Liver (tissue), 9 donors: ENCODE results near the gene B4GALT1. TPM values are rescaled to one million over a fixed set of nuclear protein-coding genes. Genes with fewer than 3 reads are reported as not detected.

Experiments
- DNase-seq: peaks from one replicate; pipeline ENCODE4 v3.0.0-alpha.2; 2017; ENCODE audit warnings: low spot score
- H3K27ac ChIP-seq, 2 donors: one replicate each; pipeline ENCODE4 v1.7.0; 2013; ENCODE audit warnings: inconsistent platforms in 2 of 2, low read length in 2 of 2, control low read depth in 1 of 2, low read depth in 1 of 2, mild to moderate bottlenecking in 1 of 2
- H3K27me3 ChIP-seq, 4 donors: one replicate each; pipeline versions ENCODE4 v1.6.1 to v1.7.0; 2013; ENCODE audit warnings: low read length in 3 of 4, inconsistent platforms in 1 of 4, mild to moderate bottlenecking in 1 of 4, moderate library complexity in 1 of 4; ENCODE audit not compliant: control insufficient read depth in 4 of 4, insufficient read depth in 4 of 4
- H3K36me3 ChIP-seq, 4 donors: one replicate each; pipeline versions ENCODE4 v1.6.1 to v1.7.0; 2013; ENCODE audit warnings: low read length in 3 of 4, mild to moderate bottlenecking in 3 of 4, low read depth in 1 of 4, moderate library complexity in 1 of 4; ENCODE audit not compliant: control insufficient read depth in 4 of 4, insufficient read depth in 3 of 4
- H3K4me1 ChIP-seq, 4 donors: one replicate each; pipeline versions ENCODE4 v1.6.1 to v1.7.0; 2013; ENCODE audit warnings: low read length in 3 of 4, mild to moderate bottlenecking in 3 of 4, moderate library complexity in 1 of 4; ENCODE audit not compliant: control insufficient read depth in 4 of 4, insufficient read depth in 4 of 4
- H3K4me3 ChIP-seq, 3 donors: one replicate each; pipeline versions ENCODE4 v1.6.1 to v1.7.0; 2013; ENCODE audit warnings: low read length in 3 of 3, control low read depth in 1 of 3, low read depth in 1 of 3, mild to moderate bottlenecking in 1 of 3
- H3K9ac ChIP-seq, 2 donors: one replicate each; pipeline ENCODE4 v1.7.0; 2013; ENCODE audit warnings: low read length in 2 of 2, mild to moderate bottlenecking in 2 of 2, moderate library complexity in 2 of 2, control low read depth in 1 of 2, low read depth in 1 of 2
- H3K9me3 ChIP-seq, 4 donors: one replicate each; pipeline versions ENCODE4 v1.6.1 to v1.7.0; 2013; ENCODE audit warnings: low read length in 3 of 4; ENCODE audit not compliant: control insufficient read depth in 4 of 4
- EGR1 ChIP-seq, 2 donors: IDR thresholded peaks; 2 replicates each; pipeline ENCODE4 v1.6.1; 2016 to 2018; ENCODE audit warnings: antibody characterized with exemption in 2 of 2, low read depth in 2 of 2
- FOXA1 ChIP-seq: IDR thresholded peaks from 2 replicates; pipeline ENCODE4 v1.6.1; 2016; ENCODE audit warnings: antibody characterized with exemption
- FOXA2 ChIP-seq: IDR thresholded peaks from 2 replicates; pipeline ENCODE4 v1.6.1; 2016; ENCODE audit warnings: antibody characterized with exemption
- GABPA ChIP-seq, 2 donors: IDR thresholded peaks in 1 of 2; conservative IDR thresholded peaks in 1 of 2; 2 replicates each; pipeline ENCODE4 v1.6.1; 2016; ENCODE audit warnings: antibody characterized with exemption in 2 of 2, mild to moderate bottlenecking in 1 of 2, moderate library complexity in 1 of 2
- HNF4A ChIP-seq, 2 donors: conservative IDR thresholded peaks; 2 replicates each; pipeline ENCODE4 v1.6.1; 2016; ENCODE audit warnings: antibody characterized with exemption in 2 of 2, mild to moderate bottlenecking in 2 of 2
- HNF4G ChIP-seq: IDR thresholded peaks from 2 replicates; pipeline ENCODE4 v1.6.1; 2016; ENCODE audit warnings: antibody characterized with exemption
- JUND ChIP-seq, 2 donors: IDR thresholded peaks; 2 replicates each; pipeline ENCODE4 v1.6.1; 2016; ENCODE audit warnings: antibody characterized with exemption in 2 of 2
- NR2F2 ChIP-seq: IDR thresholded peaks from 2 replicates; pipeline ENCODE4 v1.6.1; 2016; ENCODE audit warnings: antibody characterized with exemption
- RAD21 ChIP-seq, 2 donors: IDR thresholded peaks; 2 replicates each; pipeline ENCODE4 v1.6.1; 2016; ENCODE audit warnings: antibody characterized with exemption in 2 of 2, mild to moderate bottlenecking in 2 of 2
- RXRA ChIP-seq, 2 donors: IDR thresholded peaks; 2 replicates each; pipeline ENCODE4 v1.6.1; 2017 to 2018; ENCODE audit warnings: antibody characterized with exemption in 2 of 2, mild to moderate bottlenecking in 1 of 2
- TAF1 ChIP-seq: conservative IDR thresholded peaks from 2 replicates; pipeline ENCODE4 v1.6.1; 2016; ENCODE audit warnings: antibody characterized with exemption, mild to moderate bottlenecking
- YY1 ChIP-seq: IDR thresholded peaks from 2 replicates; pipeline ENCODE4 v1.6.1; 2016; ENCODE audit warnings: antibody characterized with exemption, mild to moderate bottlenecking
- WGBS: extraction: QIAGEN DNeasy Blood & Tissue Kit; methylation state at CpG from one replicate; pipeline ENCODE4 v1.1.7; 2013; 5-methylcytosine and 5-hydroxymethylcytosine counted together
- polyA plus RNA-seq, 2 donors: library from polyadenylated mRNA; stranded (reverse) in 1 of 2; unstranded in 1 of 2; fragments of 200-250 nt in 1 of 2; fragments of >200 nt in 1 of 2; fragmentation: Nextera tagmentation in 1 of 2; extraction: Ambion mirVana in 1 of 2; gene quantifications; one replicate each; pipeline versions ENCODE4 v1.2.1 to v1.2.3, GENCODE V29; 2013 to 2015
- total RNA-seq, 2 donors: library from RNA; depleted of rRNA; stranded (reverse); fragments of >200 nt; gene quantifications; one replicate each; pipeline ENCODE4 v1.2.3, GENCODE V29; 2014
- TF ChIP-seq, protein P1 (sequence below): fragments of 150-350 bp; IDR thresholded peaks from 2 replicates; pipeline ENCODE4 v1.5.1; 2017; ENCODE audit warnings: improper control_type of control experiment, low read depth, low read length; ENCODE audit not compliant: missing input control
- TF ChIP-seq, protein P2 (sequence below): IDR thresholded peaks from 2 replicates; pipeline ENCODE4 v1.6.1; 2016; ENCODE audit warnings: antibody characterized with exemption, mild to moderate bottlenecking
- TF ChIP-seq, protein P3 (sequence below): IDR thresholded peaks from 2 replicates; pipeline ENCODE4 v1.6.1; 2016; ENCODE audit warnings: antibody characterized with exemption
- donor health status: healthy.
- donor health status: healthy.
- donor health status: healthy.
- donor health status: healthy.
- donor health status: healthy.

B4GALT1 gene
- total and polyA plus RNA-seq, 4 donors: 25.9 to 59.8 (median 42.7) TPM

DNA sequence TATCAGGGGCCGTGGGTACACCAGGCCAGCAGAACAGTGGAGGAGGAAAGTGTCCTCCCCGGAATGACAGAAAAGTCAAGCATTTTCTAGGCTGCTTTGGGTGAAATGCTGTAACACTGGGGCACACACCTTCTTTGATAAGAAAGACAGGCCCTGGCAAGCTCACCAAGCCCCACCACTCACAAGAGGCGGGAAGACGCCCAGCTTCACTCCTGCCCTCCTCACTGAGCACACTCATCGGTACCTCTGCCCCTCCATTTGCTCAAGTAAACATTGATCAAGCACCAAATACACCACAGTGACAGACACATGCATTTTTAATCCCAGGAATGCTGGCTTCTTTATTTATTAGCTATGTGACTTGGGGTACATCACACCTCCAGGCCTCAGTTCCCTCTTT lies 43.1 kb downstream of the B4GALT1 start (continued):
- TF ChIP-seq, protein P1, sequence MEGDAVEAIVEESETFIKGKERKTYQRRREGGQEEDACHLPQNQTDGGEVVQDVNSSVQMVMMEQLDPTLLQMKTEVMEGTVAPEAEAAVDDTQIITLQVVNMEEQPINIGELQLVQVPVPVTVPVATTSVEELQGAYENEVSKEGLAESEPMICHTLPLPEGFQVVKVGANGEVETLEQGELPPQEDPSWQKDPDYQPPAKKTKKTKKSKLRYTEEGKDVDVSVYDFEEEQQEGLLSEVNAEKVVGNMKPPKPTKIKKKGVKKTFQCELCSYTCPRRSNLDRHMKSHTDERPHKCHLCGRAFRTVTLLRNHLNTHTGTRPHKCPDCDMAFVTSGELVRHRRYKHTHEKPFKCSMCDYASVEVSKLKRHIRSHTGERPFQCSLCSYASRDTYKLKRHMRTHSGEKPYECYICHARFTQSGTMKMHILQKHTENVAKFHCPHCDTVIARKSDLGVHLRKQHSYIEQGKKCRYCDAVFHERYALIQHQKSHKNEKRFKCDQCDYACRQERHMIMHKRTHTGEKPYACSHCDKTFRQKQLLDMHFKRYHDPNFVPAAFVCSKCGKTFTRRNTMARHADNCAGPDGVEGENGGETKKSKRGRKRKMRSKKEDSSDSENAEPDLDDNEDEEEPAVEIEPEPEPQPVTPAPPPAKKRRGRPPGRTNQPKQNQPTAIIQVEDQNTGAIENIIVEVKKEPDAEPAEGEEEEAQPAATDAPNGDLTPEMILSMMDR: no peak
- TF ChIP-seq HNF4A (conservative IDR thresholded peaks at IDR 0.05): no peak

DNA sequence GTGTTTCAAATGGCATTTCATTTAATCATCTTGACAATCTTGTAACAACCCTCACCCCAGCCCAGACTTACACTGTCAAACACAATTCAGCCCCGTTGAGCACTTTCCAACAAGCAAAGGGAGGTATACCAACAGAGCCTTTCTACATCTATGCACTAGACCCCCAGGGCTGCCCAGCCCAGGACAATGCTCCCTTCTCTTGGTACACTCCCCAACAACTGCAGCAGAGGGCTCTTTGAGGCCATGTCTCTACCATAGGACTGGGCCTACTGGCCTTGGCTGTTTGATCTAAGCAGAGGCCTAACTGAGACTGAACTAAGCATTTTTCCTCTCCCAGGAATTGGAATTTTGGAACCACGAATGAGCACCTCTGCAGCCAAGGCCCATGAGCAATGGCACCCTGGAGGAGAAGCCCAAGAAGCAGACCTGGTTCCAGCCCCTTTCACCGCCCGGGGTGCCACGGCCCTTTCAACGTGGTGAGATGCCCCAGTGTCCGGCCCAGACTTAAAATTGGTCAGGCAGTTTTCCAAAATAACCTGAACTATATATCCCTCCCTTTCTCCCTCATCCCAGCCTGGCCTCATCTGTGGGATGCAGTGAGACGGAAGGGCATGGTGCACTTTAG lies 43.6 kb downstream of the B4GALT1 start:
- Histone ChIP-seq H3K27ac (no peak overlapping the region), H3K27me3 (no peaks in the 10 kb centered on the region), H3K9me3 (no peaks in the 10 kb centered on the region), H3K9ac (no peak overlapping the region), H3K36me3 (peaks cover 8 to 61% (median 44%) of the 10 kb centered on the region in 4 donors), H3K4me3 (no peak overlapping the region), H3K4me1 (peaks cover 0 to 1% (median 0%) of the 10 kb centered on the region in 4 donors)
- DNase-seq: no peak
- TF ChIP-seq RAD21 (IDR thresholded peaks at IDR 0.05): peak in 1 of 2 donors; percentile 19
- TF ChIP-seq EGR1 (IDR thresholded peaks at IDR 0.05; ENCODE audit: low read depth in 2 of 2): no peak
- 95% methylated on average over 8 of the region's 8 CpGs for WGBS

DNA sequence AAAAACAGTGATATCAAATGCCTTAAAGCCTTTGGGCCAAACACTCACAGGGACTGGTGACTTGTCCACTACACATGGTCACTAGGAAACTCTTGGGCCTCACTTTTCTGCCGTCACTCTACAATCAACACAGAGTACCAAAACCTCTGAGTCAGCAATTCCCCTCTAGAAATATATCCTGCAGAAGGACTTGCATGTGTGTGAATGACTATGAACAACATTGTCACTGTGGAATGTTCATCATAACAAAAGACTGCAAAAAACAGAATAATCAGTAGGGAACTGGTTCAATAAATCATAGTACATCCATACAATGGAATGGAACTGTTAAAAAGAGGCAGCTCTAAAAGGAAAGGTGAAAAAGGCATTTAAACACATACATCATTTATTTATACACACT lies 46.5 kb downstream of the B4GALT1 start:
- Histone ChIP-seq H3K9ac (no peak overlapping the region), H3K27me3 (no peaks in the 10 kb centered on the region), H3K9me3 (no peaks in the 10 kb centered on the region), H3K4me3 (no peak overlapping the region), H3K4me1 (no peaks in the 10 kb centered on the region), H3K36me3 (peaks cover 8 to 51% (median 38%) of the 10 kb centered on the region in 4 donors), H3K27ac (no peak overlapping the region)
- TF ChIP-seq GABPA (IDR thresholded peaks at IDR 0.05 in 1 of 2, conservative IDR thresholded peaks at IDR 0.05 in 1 of 2): no peak
- TF ChIP-seq, protein P1: no peak
- TF ChIP-seq HNF4G: no peak
- TF ChIP-seq JUND (IDR thresholded peaks at IDR 0.05): no peak
- no peak for TF ChIP-seq TAF1
- no peak for DNase-seq
- 75% methylated on average over 1 of the region's 1 CpG for WGBS

DNA sequence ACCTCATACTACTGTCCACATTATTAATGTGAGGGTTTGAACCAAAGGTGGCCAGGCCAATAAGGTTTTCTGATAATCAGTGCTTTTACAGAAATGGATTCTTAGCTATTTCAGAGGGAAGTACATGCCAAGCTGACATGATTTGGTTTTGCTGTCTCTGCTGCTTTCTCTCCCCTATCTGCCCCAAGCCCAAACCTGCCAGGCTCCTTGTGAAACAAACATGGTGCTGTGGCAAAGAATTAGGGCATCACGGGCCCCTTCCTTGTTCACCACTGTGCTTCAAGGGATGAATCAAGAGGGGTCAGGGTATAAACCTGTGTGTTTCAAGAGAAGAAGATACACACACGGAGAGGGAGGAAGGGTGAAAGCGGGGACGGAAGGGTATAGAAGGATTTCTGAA lies 49.3 kb downstream of the B4GALT1 start:
- 96% methylated on average over 4 of the region's 4 CpGs for WGBS
- Histone ChIP-seq H3K36me3 (peaks cover 13 to 62% (median 51%) of the 10 kb centered on the region in 4 donors), H3K27me3 (no peaks in the 10 kb centered on the region), H3K9ac (no peak overlapping the region), H3K27ac (no peak overlapping the region), H3K4me1 (no peaks in the 10 kb centered on the region), H3K4me3 (no peak overlapping the region), H3K9me3 (no peaks in the 10 kb centered on the region)
- TF ChIP-seq GABPA (IDR thresholded peaks at IDR 0.05 in 1 of 2, conservative IDR thresholded peaks at IDR 0.05 in 1 of 2) (no peak), JUND (IDR thresholded peaks at IDR 0.05) (no peak), FOXA2 (no peak), FOXA1 (no peak), RXRA (IDR thresholded peaks at IDR 0.05) (no peak), RAD21 (IDR thresholded peaks at IDR 0.05) (no peak), EGR1 (IDR thresholded peaks at IDR 0.05; ENCODE audit: low read depth in 2 of 2) (no peak), YY1 (no peak), TAF1 (no peak), NR2F2 (no peak), HNF4G (no peak)
- TF ChIP-seq, protein P2, sequence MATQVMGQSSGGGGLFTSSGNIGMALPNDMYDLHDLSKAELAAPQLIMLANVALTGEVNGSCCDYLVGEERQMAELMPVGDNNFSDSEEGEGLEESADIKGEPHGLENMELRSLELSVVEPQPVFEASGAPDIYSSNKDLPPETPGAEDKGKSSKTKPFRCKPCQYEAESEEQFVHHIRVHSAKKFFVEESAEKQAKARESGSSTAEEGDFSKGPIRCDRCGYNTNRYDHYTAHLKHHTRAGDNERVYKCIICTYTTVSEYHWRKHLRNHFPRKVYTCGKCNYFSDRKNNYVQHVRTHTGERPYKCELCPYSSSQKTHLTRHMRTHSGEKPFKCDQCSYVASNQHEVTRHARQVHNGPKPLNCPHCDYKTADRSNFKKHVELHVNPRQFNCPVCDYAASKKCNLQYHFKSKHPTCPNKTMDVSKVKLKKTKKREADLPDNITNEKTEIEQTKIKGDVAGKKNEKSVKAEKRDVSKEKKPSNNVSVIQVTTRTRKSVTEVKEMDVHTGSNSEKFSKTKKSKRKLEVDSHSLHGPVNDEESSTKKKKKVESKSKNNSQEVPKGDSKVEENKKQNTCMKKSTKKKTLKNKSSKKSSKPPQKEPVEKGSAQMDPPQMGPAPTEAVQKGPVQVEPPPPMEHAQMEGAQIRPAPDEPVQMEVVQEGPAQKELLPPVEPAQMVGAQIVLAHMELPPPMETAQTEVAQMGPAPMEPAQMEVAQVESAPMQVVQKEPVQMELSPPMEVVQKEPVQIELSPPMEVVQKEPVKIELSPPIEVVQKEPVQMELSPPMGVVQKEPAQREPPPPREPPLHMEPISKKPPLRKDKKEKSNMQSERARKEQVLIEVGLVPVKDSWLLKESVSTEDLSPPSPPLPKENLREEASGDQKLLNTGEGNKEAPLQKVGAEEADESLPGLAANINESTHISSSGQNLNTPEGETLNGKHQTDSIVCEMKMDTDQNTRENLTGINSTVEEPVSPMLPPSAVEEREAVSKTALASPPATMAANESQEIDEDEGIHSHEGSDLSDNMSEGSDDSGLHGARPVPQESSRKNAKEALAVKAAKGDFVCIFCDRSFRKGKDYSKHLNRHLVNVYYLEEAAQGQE: no peak
- TF ChIP-seq, protein P1: no peak
- TF ChIP-seq, protein P3, sequence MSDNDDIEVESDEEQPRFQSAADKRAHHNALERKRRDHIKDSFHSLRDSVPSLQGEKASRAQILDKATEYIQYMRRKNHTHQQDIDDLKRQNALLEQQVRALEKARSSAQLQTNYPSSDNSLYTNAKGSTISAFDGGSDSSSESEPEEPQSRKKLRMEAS: no peak
- DNase-seq: no peak
